Parietal lobe (tissue), 1 donor: Measurements from ENCODE around the gene DNASE2B. TPM values are rescaled to one million over a fixed set of nuclear protein-coding genes. Genes with fewer than 3 reads are reported as not detected.

Experiments used
- total RNA-seq: library from RNA; depleted of rRNA; stranded (reverse); fragments of >200 nt; gene quantifications from one replicate; pipeline ENCODE4 v1.2.3, GENCODE V29; 2014

The DNASE2B gene
- not detected for total RNA-seq

GRCh38 chr1:84398175-84399155 lies at the start of gene DNASE2B:
Gene DNASE2B, plus strand, starts transcription at chr1:84398484. Its CDS starts 81 bp downstream, at chr1:84398565.

Other genes starting within 250 kb of the DNASE2B start
- gene SAMD13, start 96.8 kb upstream of the DNASE2B start, total RNA-seq = 3.1 TPM
- gene RPF1, start 80.8 kb downstream of the DNASE2B start, total RNA-seq = 26.9 TPM
- 0.63 TPM for gene SPATA1, start 107.9 kb downstream of the DNASE2B start, total RNA-seq
- 3.8 TPM for gene GNG5, start 108.1 kb downstream of the DNASE2B start, total RNA-seq
- gene CTBS, start 176.0 kb downstream of the DNASE2B start, total RNA-seq = 3.8 TPM